Ovary (tissue), 10 donors: Measurements from ENCODE around the gene RASA4. TPM values are rescaled to one million over a fixed set of nuclear protein-coding genes. Genes with fewer than 3 reads are reported as not detected.
"Not testable (repeated sequence)": the region's sequence is repeated elsewhere in the genome, so short reads cannot be mapped to it uniquely, and the experiment has no call there.

Source experiments
- DNase-seq, 5 donors: peaks; one replicate each; pipeline ENCODE4 v3.0.0-alpha.2; 2019 to 2020
- H3K27ac ChIP-seq, 2 donors: fragments of 200-600 bp; one replicate each; pipeline versions ENCODE4 v1.5.1 to v1.8.0; 2019 to 2022
- H3K27me3 ChIP-seq: fragments of 200-600 bp; one replicate; pipeline ENCODE4 v1.8.0; 2022
- H3K36me3 ChIP-seq: fragments of 200-600 bp; sonication (generic); one replicate; pipeline ENCODE4 v1.5.1; 2019
- H3K4me1 ChIP-seq: one replicate; pipeline ENCODE4 v1.8.1; 2013; ENCODE audit warnings: mild to moderate bottlenecking, moderate library complexity; ENCODE audit not compliant: insufficient read depth
- H3K4me3 ChIP-seq: fragments of 200-600 bp; sonication (generic); one replicate; pipeline ENCODE4 v1.5.1; 2017
- H3K9me3 ChIP-seq, 2 donors: fragments of 200-600 bp in 1 of 2; sonication (generic) in 1 of 2; one replicate each; pipeline versions ENCODE4 v1.5.1 to v1.8.1; 2013 to 2019; ENCODE audit warnings: mild to moderate bottlenecking in 1 of 2, moderate library complexity in 1 of 2
- WGBS, 3 donors: extraction: QIAGEN DNeasy Blood & Tissue Kit in 1 of 3; methylation state at CpG; one replicate each; pipeline versions ENCODE4 v1.1.5 to v1.1.7; 2013 to 2017; 5-methylcytosine and 5-hydroxymethylcytosine counted together
- intact Hi-C, 4 donors: fragments of 100-400 bp; cut with DNase I; formaldehyde crosslinking; loops; one replicate each; pipeline versions ENCODE4 v1.11.0 to v1.15.1; 2022 to 2023
- long read RNA-seq, 3 donors: library from polyadenylated mRNA in 2 of 3; unstranded in 2 of 3; transcript quantifications; one replicate each; pipeline ENCODE4 v2.0.0 and lab custom pipeline, GENCODE V29; 2021 to 2026
- polyA plus RNA-seq, 2 donors: library from polyadenylated mRNA; stranded (reverse); fragments of 200-250 nt in 1 of 2; fragments of 350-450 nt in 1 of 2; fragmentation: Illumina TruSeq in 1 of 2; extraction: RNeasy Lipid Tissue Mini Kit (QIAGEN cat#74804) in 1 of 2; gene quantifications; one replicate each; pipeline ENCODE4 v1.2.3, GENCODE V29; 2013 to 2014
- total RNA-seq, 7 donors: library from RNA; depleted of rRNA in 2 of 7; stranded (reverse); fragments of >200 nt in 2 of 7; fragmentation: NEBNext Ultra II Directional in 3 of 7; extraction: Animal tissue kit (Norgen Biotek cat#: 25700) in 3 of 7; gene quantifications; one replicate each; pipeline versions ENCODE4 v1.1.0 to v1.2.4, GENCODE V29; 2016 to 2023
- donor health status: DM: no; HTN: no; CAD: no; lungs with moderate emphysema.
- donor health status: DM: no; HTN: no; CAD: no.
- donor health status: Bipolar disorder and iron deficiency.
- donor health status: DM: yes; HTN: yes; CAD: no.
- donor health status: DM: no; HTN: no; CAD: no.
- donor health status: DM: yes; HTN: yes; CAD: no.

The RASA4 gene
- total RNA-seq (10 to 100 TPM; 24.7 to 99.3 (median 51.2) TPM), polyA plus RNA-seq (10 to 100 TPM; 10.1 to 58.1 TPM)
- long read RNA-seq, donor 1, full-length matches to known transcripts, result 6 of 16 reads
- long read RNA-seq, donor 1, partial matches to known transcripts, result 3 of 16 reads
- long read RNA-seq, donor 1, other reads (novel, unspliced or antisense), result 7 of 16 reads
- long read RNA-seq, donor 2, partial matches to known transcripts, result 0 of 1 reads
- long read RNA-seq, donor 2, other reads (novel, unspliced or antisense), result 0 of 1 reads
- long read RNA-seq, donor 3, full-length matches to known transcripts, result 9 of 23 reads
- long read RNA-seq, donor 3, partial matches to known transcripts, result 4 of 23 reads
- long read RNA-seq, donor 3, other reads (novel, unspliced or antisense), result 10 of 23 reads

DNA sequence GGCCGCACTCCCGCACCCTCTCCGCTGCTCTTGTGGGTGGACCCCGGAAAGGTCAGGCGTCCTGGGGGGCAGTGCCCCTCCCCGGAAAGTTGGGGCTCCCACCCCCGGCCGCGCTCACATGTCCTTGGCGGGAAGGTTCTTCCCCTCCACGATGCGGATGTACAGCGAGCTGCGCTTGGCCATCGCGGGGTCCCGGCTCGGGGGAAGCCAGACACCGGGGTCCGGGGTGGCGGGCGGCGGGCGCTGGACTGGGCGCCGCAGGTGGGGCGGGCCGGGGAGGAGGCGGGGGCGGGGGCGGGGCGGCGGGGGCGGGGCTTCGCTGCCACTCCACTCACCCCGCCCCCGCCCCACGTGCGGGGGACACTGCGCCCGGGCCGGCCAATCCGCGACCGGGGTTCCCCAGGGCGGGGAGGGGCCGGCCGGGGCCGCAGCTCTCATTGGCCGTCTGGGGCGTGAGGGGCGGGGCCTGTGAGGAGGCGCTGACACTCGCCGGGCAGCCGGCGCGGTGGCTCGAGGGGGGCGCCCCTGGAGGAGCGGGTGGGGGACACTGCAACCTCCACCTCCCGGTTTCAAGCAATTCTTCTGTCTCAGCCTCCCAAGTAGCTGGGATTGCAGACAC, at the start of gene RASA4:
Gene RASA4 (minus strand): TSS at position 250 of the 619 bp plus-strand sequence. CDS start 67 bp downstream, at position 183.
- WGBS, 3 donors, result 2% methylated on average over 28 of the region's 62 CpGs; no CpG with 5 or more reads in 2 of the 3 donors
- H3K9me3 ChIP-seq, H3K27me3 ChIP-seq, H3K36me3 ChIP-seq, H3K4me1 ChIP-seq, intact Hi-C loops: not testable (repeated sequence)
- peak within 1 kb of the TSS in 1 of 2 donors; percentile 56 for H3K27ac ChIP-seq
- peak within 1 kb of the TSS; percentile 47 for H3K4me3 ChIP-seq
- DNase-seq, result peak; percentile 55 to 81 (median 70)

DNA sequence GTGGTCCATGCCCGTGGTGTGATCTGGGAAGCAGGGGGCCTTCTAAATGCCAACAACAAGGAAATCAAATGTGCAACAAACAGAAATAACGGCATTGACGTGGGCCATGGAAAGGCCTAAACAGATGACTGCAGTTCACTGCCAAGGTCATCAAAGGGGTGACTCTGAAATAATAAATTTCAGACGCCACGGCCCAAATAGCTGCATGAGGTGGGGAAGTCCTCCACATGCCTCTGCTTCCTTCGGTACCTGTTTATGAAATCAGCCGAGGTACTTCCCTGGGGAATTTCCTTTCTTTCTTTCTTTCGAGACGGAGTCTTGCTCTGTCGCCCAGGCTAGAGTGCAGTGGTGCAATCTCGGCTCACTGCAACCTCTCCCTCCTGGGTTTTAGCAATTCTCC, 48.2 kb upstream of the RASA4 start:
- H3K9me3 ChIP-seq, H3K4me3 ChIP-seq, H3K27ac ChIP-seq, H3K27me3 ChIP-seq, intact Hi-C loops, H3K36me3 ChIP-seq, DNase-seq, H3K4me1 ChIP-seq: not testable (repeated sequence)
- WGBS, 3 donors, result 57 to 81% methylated on average over 3 to 4 of the region's 11 CpGs; no CpG with 5 or more reads in 1 of the 3 donors

GRCh38 chr7:102649924-102650323, 33.4 kb upstream of the RASA4 start, which contains the start of gene SPDYE2B:
TSS of gene SPDYE2B (plus strand) at chr7:102650319. CDS start at chr7:102652349, 2,030 bp downstream.
- H3K4me3 ChIP-seq, intact Hi-C loops, H3K9me3 ChIP-seq, H3K36me3 ChIP-seq, H3K27me3 ChIP-seq, H3K4me1 ChIP-seq, H3K27ac ChIP-seq, DNase-seq: not testable (repeated sequence)
- no CpG with 5 or more reads among the region's 4 CpGs for WGBS, 3 donors

DNA sequence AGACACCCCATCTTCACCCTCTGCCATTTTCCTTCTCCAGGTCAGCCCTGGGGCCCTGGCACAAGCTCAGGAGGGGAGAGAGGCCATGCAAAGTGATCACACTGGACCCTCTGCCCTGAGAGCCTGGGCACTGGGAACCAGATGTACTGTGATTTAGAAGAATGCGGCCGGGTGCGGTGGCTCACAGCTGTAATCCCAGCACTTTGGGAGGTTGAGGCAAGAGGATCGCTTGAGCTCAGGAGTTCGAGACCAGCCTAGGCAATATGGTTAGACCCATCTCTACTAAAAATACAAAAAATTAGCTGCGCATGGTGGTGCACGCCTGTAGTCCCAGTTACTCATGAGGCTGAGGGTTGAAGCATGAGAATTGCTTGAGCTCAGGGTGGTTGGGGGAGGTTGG, 31.3 kb upstream of the RASA4 start:
- H3K9me3 ChIP-seq, H3K27ac ChIP-seq, H3K36me3 ChIP-seq, H3K27me3 ChIP-seq, H3K4me1 ChIP-seq, H3K4me3 ChIP-seq, intact Hi-C loops: not testable (repeated sequence)
- 95 to 99% (median 96%) methylated on average over 5 to 7 of the region's 7 CpGs for WGBS, 3 donors
- peak in 1 of 5 donors; percentile 10 for DNase-seq

DNA sequence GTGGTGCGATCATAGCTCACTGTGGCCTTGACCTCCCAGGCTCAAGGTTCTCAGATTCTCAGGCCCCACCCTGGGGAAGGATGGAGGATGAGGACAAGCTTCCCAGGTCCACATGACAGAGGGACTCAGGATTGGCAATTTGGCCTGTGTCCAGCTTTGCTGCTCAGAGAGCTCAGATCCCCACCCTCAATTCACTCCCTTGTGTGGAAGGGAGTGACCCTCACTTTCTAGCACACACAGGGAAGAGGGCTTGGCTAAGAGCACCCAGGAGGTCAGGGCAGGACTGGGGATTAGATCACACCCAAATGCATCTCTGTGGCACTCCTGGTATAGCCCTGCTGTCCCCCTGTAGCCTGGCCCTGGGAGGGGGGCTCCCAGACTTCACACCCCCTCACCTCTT, 26.8 kb upstream of the RASA4 start:
- H3K27me3 ChIP-seq, intact Hi-C loops: not testable (repeated sequence)
- 44% methylated on average over 1 of the region's 1 CpG; no CpG with 5 or more reads in 2 of the 3 donors for WGBS, 3 donors

DNA sequence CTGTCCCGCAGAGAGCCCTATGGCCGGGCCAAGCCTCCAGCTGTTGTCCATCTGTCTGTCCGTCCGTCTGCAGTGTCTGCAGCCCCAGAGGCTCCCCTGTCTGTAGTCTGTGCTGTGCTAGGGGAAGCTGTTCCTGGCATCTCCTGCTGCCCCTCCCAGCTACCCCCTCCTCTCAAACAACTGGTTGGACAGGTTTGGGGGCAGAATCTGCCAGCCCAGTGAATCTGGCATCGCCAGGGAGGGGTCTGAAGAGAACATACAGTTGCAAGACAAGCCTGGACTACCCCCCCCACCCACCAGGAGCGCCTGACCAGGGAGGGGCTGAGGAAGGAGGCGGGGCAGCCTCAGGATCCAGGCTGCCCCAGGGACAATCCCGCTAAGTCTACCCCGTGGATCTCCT, 26.1 kb upstream of the RASA4 start, which contains the start of gene UPK3BL1:
Gene UPK3BL1 (minus strand): TSS at position 101 of the 400 bp plus-strand sequence. CDS start 50 bp downstream, at position 51.
- H3K27me3 ChIP-seq, H3K4me3 ChIP-seq, H3K9me3 ChIP-seq, H3K27ac ChIP-seq, H3K36me3 ChIP-seq, intact Hi-C loops, DNase-seq, H3K4me1 ChIP-seq: not testable (repeated sequence)
- WGBS, 3 donors, result no CpG with 5 or more reads among the region's 9 CpGs

More for the DNA sequence above, 26.8 kb upstream of the RASA4 start:
- H3K9me3 ChIP-seq, H3K4me3 ChIP-seq, H3K36me3 ChIP-seq, H3K27ac ChIP-seq, H3K4me1 ChIP-seq, DNase-seq: not testable (repeated sequence)

- peak in 3 of 5 donors; percentile 30 to 37 (median 32) for DNase-seq
- H3K9me3 ChIP-seq, H3K4me3 ChIP-seq, H3K27ac ChIP-seq, intact Hi-C loops, H3K4me1 ChIP-seq, H3K27me3 ChIP-seq, H3K36me3 ChIP-seq: not testable (repeated sequence)
- 79 to 95% (median 89%) methylated on average over 4 to 8 of the region's 11 CpGs for WGBS, 3 donors
Observed at GRCh38 chr7:102638848-102639247, 22.3 kb upstream of the RASA4 start.

GRCh38 chr7:102636956-102637355, 20.4 kb upstream of the RASA4 start:
- H3K4me1 ChIP-seq, intact Hi-C loops, H3K9me3 ChIP-seq, H3K4me3 ChIP-seq, H3K36me3 ChIP-seq, H3K27me3 ChIP-seq, H3K27ac ChIP-seq: not testable (repeated sequence)
- peak in 2 of 5 donors; percentile 12 to 24 for DNase-seq
- 88 to 90% (median 90%) methylated on average over 8 to 10 of the region's 13 CpGs for WGBS, 3 donors

- DNase-seq, H3K27ac ChIP-seq, H3K4me1 ChIP-seq, H3K27me3 ChIP-seq, H3K9me3 ChIP-seq, H3K4me3 ChIP-seq, H3K36me3 ChIP-seq, intact Hi-C loops: not testable (repeated sequence)
- 90% methylated on average over 3 of the region's 5 CpGs; no CpG with 5 or more reads in 2 of the 3 donors for WGBS, 3 donors
Observed at GRCh38 chr7:102635354-102635753, 18.8 kb upstream of the RASA4 start.

- H3K4me3 ChIP-seq, H3K36me3 ChIP-seq, H3K9me3 ChIP-seq, H3K4me1 ChIP-seq, H3K27ac ChIP-seq, H3K27me3 ChIP-seq, intact Hi-C loops: not testable (repeated sequence)
- WGBS, 3 donors, result 74 to 93% (median 81%) methylated on average over 2 to 6 of the region's 6 CpGs
- DNase-seq, result peak in 1 of 5 donors; percentile 12
Observed at GRCh38 chr7:102634299-102634698, 17.7 kb upstream of the RASA4 start.

- 60 to 63% methylated on average over 7 to 9 of the region's 9 CpGs; no CpG with 5 or more reads in 1 of the 3 donors for WGBS, 3 donors
- H3K27me3 ChIP-seq, H3K36me3 ChIP-seq, H3K4me1 ChIP-seq, H3K27ac ChIP-seq, intact Hi-C loops, H3K4me3 ChIP-seq, H3K9me3 ChIP-seq: not testable (repeated sequence)
- peak in 3 of 5 donors; percentile 7 to 17 (median 8) for DNase-seq
Observed at GRCh38 chr7:102630622-102631021, 14.1 kb upstream of the RASA4 start.
